Measurements from ENCODE around the gene ARPC3.
"Not testable (repeated sequence)": the region's sequence is repeated elsewhere in the genome, so short reads cannot be mapped to it uniquely, and the experiment has no call there.

ARPC3 gene

GRCh38 chr12:110424237-110424636 lies 25.9 kb downstream of the ARPC3 start:
- Histone ChIP-seq H3K36me3 (ENCODE audit: insufficient read depth, low read length) (no peaks in the 10 kb centered on the region), H3K4me3 (ENCODE audit: low read depth, low read length, poor library complexity, severe bottlenecking) (no peak overlapping the region), H3F3A (ENCODE audit: insufficient read depth, low read length) (no peaks in the 10 kb centered on the region), H3K4me1 (ENCODE audit: insufficient read depth, low read length, severe bottlenecking) (no peaks in the 10 kb centered on the region), H3K79me2 (ENCODE audit: insufficient read depth, low read length) (no peaks in the 10 kb centered on the region), H3K9ac (ENCODE audit: low read length) (no peak overlapping the region), H3K9me2 (ENCODE audit: low read depth, low read length) (no peaks in the 10 kb centered on the region), H3K4me2 (ENCODE audit: low read length) (no peak overlapping the region), H3K9me3 (ENCODE audit: low read length) (no peaks in the 10 kb centered on the region), H3K27ac (ENCODE audit: low read depth, low read length, poor library complexity, severe bottlenecking) (no peak overlapping the region), H2AFZ (ENCODE audit: low read length) (no peak overlapping the region), H4K20me1 (ENCODE audit: insufficient read depth, low read length) (no peaks in the 10 kb centered on the region), H3K27me3 (ENCODE audit: insufficient read depth, low read length) (no peaks in the 10 kb centered on the region)
- no peak for TF ChIP-seq CTCF (IDR thresholded peaks at IDR 0.05; ENCODE audit: low read length)
- no peak for TF ChIP-seq EZH2 (IDR thresholded peaks at IDR 0.05; ENCODE audit: borderline replicate concordance, low read length)

- Histone ChIP-seq H3K9me2 (ENCODE audit: low read depth, low read length) (no peaks in the 10 kb centered on the region), H2AFZ (ENCODE audit: low read length) (no peak overlapping the region), H3K9me3 (ENCODE audit: low read length) (no peaks in the 10 kb centered on the region), H4K20me1 (ENCODE audit: insufficient read depth, low read length) (no peaks in the 10 kb centered on the region), H3K4me1 (ENCODE audit: insufficient read depth, low read length, severe bottlenecking) (peaks cover 9% of the 10 kb centered on the region), H3K4me2 (ENCODE audit: low read length) (no peak overlapping the region), H3K9ac (ENCODE audit: low read length) (no peak overlapping the region), H3F3A (ENCODE audit: insufficient read depth, low read length) (no peaks in the 10 kb centered on the region), H3K4me3 (ENCODE audit: low read depth, low read length, poor library complexity, severe bottlenecking) (no peak overlapping the region), H3K27ac (ENCODE audit: low read depth, low read length, poor library complexity, severe bottlenecking) (no peak overlapping the region), H3K79me2 (ENCODE audit: insufficient read depth, low read length) (no peaks in the 10 kb centered on the region), H3K36me3 (ENCODE audit: insufficient read depth, low read length) (no peaks in the 10 kb centered on the region), H3K27me3 (ENCODE audit: insufficient read depth, low read length) (no peaks in the 10 kb centered on the region)
- TF ChIP-seq CTCF (IDR thresholded peaks at IDR 0.05; ENCODE audit: low read length) (no peak), EZH2 (IDR thresholded peaks at IDR 0.05; ENCODE audit: borderline replicate concordance, low read length) (no peak)
These were observed 28.4 kb downstream of the ARPC3 start for GRCh38 chr12:110421701-110422100.

GRCh38 chr12:110421159-110421661 lies 28.9 kb downstream of the ARPC3 start:
- no peak for TF ChIP-seq CTCF (IDR thresholded peaks at IDR 0.05; ENCODE audit: low read length)
- no peak for TF ChIP-seq EZH2 (IDR thresholded peaks at IDR 0.05; ENCODE audit: borderline replicate concordance, low read length)
- H2AFZ ChIP-seq (ENCODE audit: low read length) = no peak overlapping the region
- no peak overlapping the region for H3K27ac ChIP-seq (ENCODE audit: low read depth, low read length, poor library complexity, severe bottlenecking)
- H3K4me2 ChIP-seq (ENCODE audit: low read length) = no peak overlapping the region
- no peak overlapping the region for H3K4me3 ChIP-seq (ENCODE audit: low read depth, low read length, poor library complexity, severe bottlenecking)
- H3K27me3 ChIP-seq (ENCODE audit: insufficient read depth, low read length) = no peaks in the 10 kb centered on the region
- no peaks in the 10 kb centered on the region for H3K79me2 ChIP-seq (ENCODE audit: insufficient read depth, low read length)
- no peaks in the 10 kb centered on the region for H3K9me2 ChIP-seq (ENCODE audit: low read depth, low read length)
- H3F3A ChIP-seq (ENCODE audit: insufficient read depth, low read length) = no peaks in the 10 kb centered on the region
- H3K36me3 ChIP-seq (ENCODE audit: insufficient read depth, low read length) = no peaks in the 10 kb centered on the region
- H3K9me3 ChIP-seq (ENCODE audit: low read length) = no peaks in the 10 kb centered on the region
- peaks cover 9% of the 10 kb centered on the region for H3K4me1 ChIP-seq (ENCODE audit: insufficient read depth, low read length, severe bottlenecking)
- no peaks in the 10 kb centered on the region for H4K20me1 ChIP-seq (ENCODE audit: insufficient read depth, low read length)
- no peak overlapping the region for H3K9ac ChIP-seq (ENCODE audit: low read length)

GRCh38 chr12:110420644-110421043 lies 29.5 kb downstream of the ARPC3 start:
- H3K36me3 ChIP-seq (ENCODE audit: insufficient read depth, low read length); H3F3A ChIP-seq (ENCODE audit: insufficient read depth, low read length); H3K9me2 ChIP-seq (ENCODE audit: low read depth, low read length); H3K27me3 ChIP-seq (ENCODE audit: insufficient read depth, low read length); H2AFZ ChIP-seq (ENCODE audit: low read length); H3K9me3 ChIP-seq (ENCODE audit: low read length); H3K4me3 ChIP-seq (ENCODE audit: low read depth, low read length, poor library complexity, severe bottlenecking); H3K9ac ChIP-seq (ENCODE audit: low read length); H3K27ac ChIP-seq (ENCODE audit: low read depth, low read length, poor library complexity, severe bottlenecking); H4K20me1 ChIP-seq (ENCODE audit: insufficient read depth, low read length); H3K4me1 ChIP-seq (ENCODE audit: insufficient read depth, low read length, severe bottlenecking); H3K4me2 ChIP-seq (ENCODE audit: low read length); H3K79me2 ChIP-seq (ENCODE audit: insufficient read depth, low read length): not testable (repeated sequence)

- peak overlapping the region; percentile 87 for H2AFZ ChIP-seq (ENCODE audit: low read length)
- not testable (repeated sequence) for H3K4me3 ChIP-seq (ENCODE audit: low read depth, low read length, poor library complexity, severe bottlenecking)
These were observed 33.0 kb downstream of the ARPC3 start for GRCh38 chr12:110417113-110417512.

More at GRCh38 chr12:110417113-110417512, 33.0 kb downstream of the ARPC3 start:
- not testable (repeated sequence) for H3F3A ChIP-seq (ENCODE audit: insufficient read depth, low read length); H3K9me2 ChIP-seq (ENCODE audit: low read depth, low read length); H3K36me3 ChIP-seq (ENCODE audit: insufficient read depth, low read length); H4K20me1 ChIP-seq (ENCODE audit: insufficient read depth, low read length); H3K79me2 ChIP-seq (ENCODE audit: insufficient read depth, low read length); H3K9me3 ChIP-seq (ENCODE audit: low read length); H3K27me3 ChIP-seq (ENCODE audit: insufficient read depth, low read length); H3K4me1 ChIP-seq (ENCODE audit: insufficient read depth, low read length, severe bottlenecking)
- peak overlapping the region; percentile 68 for H3K27ac ChIP-seq (ENCODE audit: low read depth, low read length, poor library complexity, severe bottlenecking)
- peak overlapping the region; percentile 47; the same call in 1 of the 2 replicates for H3K4me2 ChIP-seq (ENCODE audit: low read length)
- H3K9ac ChIP-seq (ENCODE audit: low read length) = peak overlapping the region; percentile 42

Data from OCI-LY1 (cell line).